GM19438 (cell line): ENCODE data around the gene DROSHA.

ENCODE experiments used
- ATAC-seq: cut with Tn5 transposase; IDR thresholded peaks from one replicate; pipeline ENCODE4 v1.9.1; 2021; ENCODE audit warnings: low read depth; ENCODE audit not compliant: unreplicated experiment

DROSHA gene

GRCh38 chr5:31470608-31471007 lies 61.3 kb downstream of the DROSHA start:
- no peak for ATAC-seq

GRCh38 chr5:31469886-31470285 lies 62.0 kb downstream of the DROSHA start:
- no peak for ATAC-seq

- no peak for ATAC-seq
These were observed 62.4 kb downstream of the DROSHA start for GRCh38 chr5:31469466-31469865.

GRCh38 chr5:31465291-31465690 lies 66.6 kb downstream of the DROSHA start:
- no peak for ATAC-seq

GRCh38 chr5:31464081-31464480 lies 67.8 kb downstream of the DROSHA start:
- ATAC-seq, result no peak

- no peak for ATAC-seq
These were observed 68.5 kb downstream of the DROSHA start for GRCh38 chr5:31463351-31463750.

GRCh38 chr5:31459594-31459993 lies 72.3 kb downstream of the DROSHA start:
- no peak for ATAC-seq

- no peak for ATAC-seq
These were observed 76.7 kb downstream of the DROSHA start for GRCh38 chr5:31455172-31455571.

GRCh38 chr5:31453522-31453921 lies 78.4 kb downstream of the DROSHA start:
- ATAC-seq, result no peak

GRCh38 chr5:31452314-31452713 lies 79.6 kb downstream of the DROSHA start:
- no peak for ATAC-seq

- no peak for ATAC-seq
These were observed 81.9 kb downstream of the DROSHA start for GRCh38 chr5:31449962-31450361.

GRCh38 chr5:31449174-31449573 lies 82.7 kb downstream of the DROSHA start:
- ATAC-seq, result no peak

GRCh38 chr5:31445041-31445600 lies 86.8 kb downstream of the DROSHA start:
- ATAC-seq, result no peak

- ATAC-seq, result no peak
These were observed 88.3 kb downstream of the DROSHA start for GRCh38 chr5:31443572-31443971.

- no peak for ATAC-seq
These were observed 89.7 kb downstream of the DROSHA start for GRCh38 chr5:31442058-31442745.

- no peak for ATAC-seq
These were observed 95.0 kb downstream of the DROSHA start for GRCh38 chr5:31436851-31437250.

GRCh38 chr5:31435730-31436129 lies 96.2 kb downstream of the DROSHA start:
- no peak for ATAC-seq

- ATAC-seq, result no peak
These were observed 97.0 kb downstream of the DROSHA start for GRCh38 chr5:31434898-31435297.

GRCh38 chr5:31433229-31433628 lies 98.7 kb downstream of the DROSHA start:
- ATAC-seq, result no peak

GRCh38 chr5:31427724-31428309 lies 104.1 kb downstream of the DROSHA start:
- no peak for ATAC-seq

- ATAC-seq, result no peak
These were observed 104.7 kb downstream of the DROSHA start for GRCh38 chr5:31427013-31427723.
